Measurements from ENCODE around the gene PTGER2.

GRCh38 chr14:52313903-52314594 lies at the start of gene PTGER2:
- TF ChIP-seq MAX (IDR thresholded peaks at IDR 0.05; ENCODE audit: low read depth) = no peak
- TF ChIP-seq CTCF (IDR thresholded peaks at IDR 0.05) = no peak
- no peak for TF ChIP-seq JUND (IDR thresholded peaks at IDR 0.05)
- TF ChIP-seq POLR2AphosphoS5 (IDR thresholded peaks at IDR 0.05; ENCODE audit: low read depth, low read length) = no peak
- no peak for TF ChIP-seq PBX3 (IDR thresholded peaks at IDR 0.05)

Data from SK-N-SH (cell line).